H9 (cell line): ENCODE results near the gene DHRS7C. TPM values are rescaled to one million over a fixed set of nuclear protein-coding genes. Genes with fewer than 3 reads are reported as not detected.

Experiments used
- DNase-seq: peaks from one replicate; pipeline ENCODE4 v3.0.0-alpha.2; 2017
- H2AFZ ChIP-seq: one replicate; pipeline ENCODE4 v1.6.1; 2013; ENCODE audit warnings: mild to moderate bottlenecking, low read length, control low read depth, moderate library complexity
- H2AK5ac ChIP-seq: 2 replicates; pipeline ENCODE4 v1.6.1; 2013; ENCODE audit warnings: low read length, control low read depth, mixed read lengths; ENCODE audit not compliant: insufficient read length
- H2BK120ac ChIP-seq: one replicate; pipeline ENCODE4 v1.6.1; 2013; ENCODE audit warnings: low read depth, mild to moderate bottlenecking, low read length, control low read depth, inconsistent platforms; ENCODE audit not compliant: poor library complexity, severe bottlenecking
- H2BK12ac ChIP-seq: 2 replicates; pipeline ENCODE4 v1.6.1; 2013; ENCODE audit warnings: low read length, control low read depth, mixed read lengths, low read depth; ENCODE audit not compliant: insufficient read length
- H2BK15ac ChIP-seq: 2 replicates; pipeline ENCODE4 v1.6.1; 2013; ENCODE audit warnings: low read depth, low read length, control low read depth
- H2BK20ac ChIP-seq: one replicate; pipeline ENCODE4 v1.6.1; 2013; ENCODE audit warnings: low read depth, mild to moderate bottlenecking, low read length, control low read depth, inconsistent platforms; ENCODE audit not compliant: poor library complexity, severe bottlenecking
- H2BK5ac ChIP-seq: 2 replicates; pipeline ENCODE4 v1.6.1; 2013; ENCODE audit warnings: low read length, control low read depth, mixed read lengths; ENCODE audit not compliant: insufficient read length
- H3K14ac ChIP-seq: 2 replicates; pipeline ENCODE4 v1.6.1; 2013; ENCODE audit warnings: low read length, control low read depth; ENCODE audit not compliant: insufficient read depth
- H3K18ac ChIP-seq: 2 replicates; pipeline ENCODE4 v1.6.1; 2013; ENCODE audit warnings: low read depth, mild to moderate bottlenecking, mixed read lengths, low read length, control low read depth; ENCODE audit not compliant: insufficient read length
- H3K23ac ChIP-seq: 2 replicates; pipeline ENCODE4 v1.6.1; 2013; ENCODE audit warnings: low read length, control low read depth, mixed read lengths, low read depth; ENCODE audit not compliant: insufficient read length
- H3K23me2 ChIP-seq: 2 replicates; pipeline ENCODE4 v1.6.1; 2013; ENCODE audit warnings: low read depth, mild to moderate bottlenecking, mixed read lengths, low read length, control low read depth; ENCODE audit not compliant: insufficient read length, poor library complexity, severe bottlenecking
- H3K27ac ChIP-seq: 2 replicates; pipeline ENCODE4 v1.5.1; 2013; ENCODE audit warnings: low read length, control low read depth, mixed read lengths, low read depth; ENCODE audit not compliant: insufficient read length
- H3K27me3 ChIP-seq: 2 replicates; pipeline ENCODE4 v1.6.1; 2013; ENCODE audit warnings: low read length, control low read depth, inconsistent platforms; ENCODE audit not compliant: insufficient read depth
- H3K4ac ChIP-seq: 2 replicates; pipeline ENCODE4 v1.6.1; 2013; ENCODE audit warnings: low read depth, mild to moderate bottlenecking, control low read depth, inconsistent platforms, low read length, moderate library complexity
- H3K4me1 ChIP-seq: 2 replicates; pipeline ENCODE4 v1.6.1; 2013; ENCODE audit warnings: low read length, control low read depth, inconsistent platforms; ENCODE audit not compliant: insufficient read depth
- H3K4me2 ChIP-seq: 2 replicates; pipeline ENCODE4 v1.6.1; 2013; ENCODE audit warnings: low read length, control low read depth, mixed read lengths; ENCODE audit not compliant: insufficient read length, insufficient read depth
- H3K56ac ChIP-seq: 2 replicates; pipeline ENCODE4 v1.6.1; 2013; ENCODE audit warnings: low read depth, mild to moderate bottlenecking, mixed read lengths, low read length, control low read depth; ENCODE audit not compliant: insufficient read length
- H3K79me1 ChIP-seq: 2 replicates; pipeline ENCODE4 v1.6.1; 2013; ENCODE audit warnings: low read depth, mild to moderate bottlenecking, moderate library complexity, low read length, control low read depth, inconsistent platforms; ENCODE audit not compliant: insufficient read depth, poor library complexity, severe bottlenecking
- H3K79me2 ChIP-seq: 2 replicates; pipeline ENCODE4 v1.6.1; 2013; ENCODE audit warnings: low read length, control low read depth, inconsistent platforms; ENCODE audit not compliant: insufficient read depth
- H3K9ac ChIP-seq: 2 replicates; pipeline ENCODE4 v1.6.1; 2013; ENCODE audit warnings: low read length, control low read depth, mixed read lengths; ENCODE audit not compliant: insufficient read length; ENCODE audit errors: extremely low read depth
- H3K9me3 ChIP-seq: one replicate; pipeline ENCODE4 v1.6.1; 2013; ENCODE audit warnings: low read depth, low read length, inconsistent platforms; ENCODE audit not compliant: control insufficient read depth
- H3T11ph ChIP-seq: one replicate; pipeline ENCODE4 v1.6.1; 2013; ENCODE audit warnings: mild to moderate bottlenecking, low read length, control low read depth, inconsistent platforms
- H4K20me1 ChIP-seq: one replicate; pipeline ENCODE4 v1.6.1; 2013; ENCODE audit not compliant: control insufficient read depth, insufficient read length, insufficient read depth
- H4K5ac ChIP-seq: 2 replicates; pipeline ENCODE4 v1.6.1; 2013; ENCODE audit warnings: low read depth, mild to moderate bottlenecking, mixed read lengths, low read length, control low read depth; ENCODE audit not compliant: insufficient read length
- H4K8ac ChIP-seq: replicated peaks from 2 replicates; pipeline ENCODE4 v1.6.1; 2013; ENCODE audit warnings: low read length, control low read depth, mixed read lengths, low read depth; ENCODE audit not compliant: insufficient read length
- H4K91ac ChIP-seq: 2 replicates; pipeline ENCODE4 v1.6.1; 2013; ENCODE audit warnings: low read depth, mild to moderate bottlenecking, moderate library complexity, mixed read lengths, low read length, control low read depth; ENCODE audit not compliant: insufficient read length
- H3K27ac Mint-ChIP-seq, 3 experiments: 2 replicates in 2 of 3; 3 replicates in 1 of 3; pipeline ENCODE4 v1.8.0; 2020 to 2021; ENCODE audit warnings: mixed read lengths in 3 of 3, mild to moderate bottlenecking in 1 of 3, moderate library complexity in 1 of 3
- H3K27me3 Mint-ChIP-seq: 2 replicates; pipeline ENCODE4 v1.8.0; 2021; ENCODE audit warnings: low read depth, mild to moderate bottlenecking, moderate library complexity, mixed read lengths
- H3K36me3 Mint-ChIP-seq, 3 experiments: 2 replicates in 2 of 3; 3 replicates in 1 of 3; pipeline ENCODE4 v1.8.0; 2020 to 2021; ENCODE audit warnings: low read depth in 3 of 3, mixed read lengths in 3 of 3; ENCODE audit not compliant: insufficient read depth in 1 of 3
- H3K4me1 Mint-ChIP-seq, 2 experiments: 2 replicates each; pipeline ENCODE4 v1.8.0; 2020; ENCODE audit warnings: mixed read lengths in 2 of 2
- H3K4me3 Mint-ChIP-seq, 2 experiments: 2 replicates in 1 of 2; 3 replicates in 1 of 2; pipeline ENCODE4 v1.8.0; 2020 to 2021; ENCODE audit warnings: mild to moderate bottlenecking in 2 of 2, mixed read lengths in 2 of 2, moderate library complexity in 1 of 2
- H3K9me3 Mint-ChIP-seq, 2 experiments: 2 replicates in 1 of 2; 3 replicates in 1 of 2; pipeline ENCODE4 v1.8.0; 2020; ENCODE audit warnings: mild to moderate bottlenecking in 2 of 2, mixed read lengths in 2 of 2, moderate library complexity in 1 of 2
- WGBS: extraction: QIAGEN DNeasy Blood & Tissue Kit; methylation state at CpG from one replicate; pipeline ENCODE4 v1.1.7; 2013; ENCODE audit warnings: missing lambda C conversion rate, low lambda C conversion rate, mixed read lengths; ENCODE audit not compliant: insufficient read length; ENCODE audit errors: extremely low coverage; 5-methylcytosine and 5-hydroxymethylcytosine counted together
- total RNA-seq: library from RNA; stranded (reverse); gene quantifications from 2 replicates; pipeline ENCODE4 v1.2.1, GENCODE V29; 2021
- TF ChIP-seq, protein P1 (sequence below): fragments of 200-600 bp; sonication (generic); conservative IDR thresholded peaks from 3 replicates; pipeline ENCODE4 v1.8.0; 2021; ENCODE audit warnings: antibody characterized with exemption, mild to moderate bottlenecking

The DHRS7C gene
- total RNA-seq, 1 experiment from 2014 or later, result not detected

- Histone ChIP-seq H2BK12ac (no peak overlapping the region), H3T11ph (no peak overlapping the region), H2BK15ac (no peak overlapping the region), H4K20me1 (no peaks in the 10 kb centered on the region), H3K56ac (no peak overlapping the region), H3K23ac (no peak overlapping the region), H3K9ac (no peak overlapping the region), H3K18ac (no peak overlapping the region), H3K27ac (no peak overlapping the region), H3K4me2 (no peak overlapping the region), H3K4ac (no peak overlapping the region), H3K14ac (no peak overlapping the region), H4K8ac (no peak overlapping the region), H2AK5ac (no peak overlapping the region), H3K23me2 (no peaks in the 10 kb centered on the region), H3K9me3 (no peaks in the 10 kb centered on the region), H3K27me3 (no peaks in the 10 kb centered on the region), H2BK120ac (no peak overlapping the region), H2BK5ac (no peak overlapping the region), H3K79me2 (no peaks in the 10 kb centered on the region), H2AFZ (no peak overlapping the region), H2BK20ac (no peak overlapping the region), H4K91ac (no peak overlapping the region), H3K4me1 (no peaks in the 10 kb centered on the region), H4K5ac (no peak overlapping the region), H3K79me1 (no peaks in the 10 kb centered on the region)
- H3K27ac Mint-ChIP-seq, result no peak overlapping the region
- H3K36me3 Mint-ChIP-seq, result no peaks in the 10 kb centered on the region
- DNase-seq, result no peak
- H3K4me3 Mint-ChIP-seq, result no peak overlapping the region
- no CpG with 5 or more reads among the region's 7 CpGs for WGBS
- H3K9me3 Mint-ChIP-seq, result no peaks in the 10 kb centered on the region
- H3K27me3 Mint-ChIP-seq, result peaks cover 8% of the 10 kb centered on the region
- no peaks in the 10 kb centered on the region for H3K4me1 Mint-ChIP-seq
- TF ChIP-seq, protein P1, sequence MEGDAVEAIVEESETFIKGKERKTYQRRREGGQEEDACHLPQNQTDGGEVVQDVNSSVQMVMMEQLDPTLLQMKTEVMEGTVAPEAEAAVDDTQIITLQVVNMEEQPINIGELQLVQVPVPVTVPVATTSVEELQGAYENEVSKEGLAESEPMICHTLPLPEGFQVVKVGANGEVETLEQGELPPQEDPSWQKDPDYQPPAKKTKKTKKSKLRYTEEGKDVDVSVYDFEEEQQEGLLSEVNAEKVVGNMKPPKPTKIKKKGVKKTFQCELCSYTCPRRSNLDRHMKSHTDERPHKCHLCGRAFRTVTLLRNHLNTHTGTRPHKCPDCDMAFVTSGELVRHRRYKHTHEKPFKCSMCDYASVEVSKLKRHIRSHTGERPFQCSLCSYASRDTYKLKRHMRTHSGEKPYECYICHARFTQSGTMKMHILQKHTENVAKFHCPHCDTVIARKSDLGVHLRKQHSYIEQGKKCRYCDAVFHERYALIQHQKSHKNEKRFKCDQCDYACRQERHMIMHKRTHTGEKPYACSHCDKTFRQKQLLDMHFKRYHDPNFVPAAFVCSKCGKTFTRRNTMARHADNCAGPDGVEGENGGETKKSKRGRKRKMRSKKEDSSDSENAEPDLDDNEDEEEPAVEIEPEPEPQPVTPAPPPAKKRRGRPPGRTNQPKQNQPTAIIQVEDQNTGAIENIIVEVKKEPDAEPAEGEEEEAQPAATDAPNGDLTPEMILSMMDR, result no peak
These were observed 7.3 kb upstream of the DHRS7C start for GRCh38 chr17:9798724-9799123.
